ENCODE results near the gene TJP1.

The TJP1 gene

DNA sequence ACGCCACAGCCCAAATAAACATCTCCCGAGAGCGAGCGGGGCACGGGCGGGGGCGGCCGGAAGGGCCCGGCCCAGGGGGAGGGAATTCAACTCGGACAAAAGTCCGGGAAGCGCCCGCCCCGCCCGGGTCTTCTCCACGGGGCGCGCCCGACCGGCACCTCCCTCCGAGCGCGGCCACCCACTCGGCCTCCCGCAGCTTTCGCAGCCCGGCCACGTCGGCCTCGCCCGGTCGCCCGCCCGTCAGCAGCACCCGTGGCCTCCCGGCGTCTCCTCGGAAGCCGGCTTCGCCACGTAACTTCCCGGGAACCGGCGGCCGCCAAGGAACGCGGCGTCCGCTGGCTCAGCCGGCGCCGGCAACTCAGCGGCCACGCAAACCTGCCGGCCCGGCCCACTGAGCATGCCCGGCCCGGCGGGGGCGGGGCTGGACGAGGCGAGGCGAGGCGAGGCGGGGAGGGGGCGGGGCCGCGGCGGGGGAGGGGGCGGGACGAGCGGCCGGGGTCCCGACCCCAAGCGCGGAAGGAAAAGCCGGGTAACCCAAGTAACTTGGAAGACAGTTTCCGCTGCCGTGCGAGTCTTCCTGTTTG, at the start of gene TJP1:
TSS of gene TJP1 (minus strand) at position 369 of the 584 bp plus-strand sequence. CDS start 440 bp downstream, outside the sequence.
- DNase-seq, result no peak

- no peak for DNase-seq
Observed at GRCh38 chr15:29871401-29871800, 49.1 kb upstream of the TJP1 start.

DNA sequence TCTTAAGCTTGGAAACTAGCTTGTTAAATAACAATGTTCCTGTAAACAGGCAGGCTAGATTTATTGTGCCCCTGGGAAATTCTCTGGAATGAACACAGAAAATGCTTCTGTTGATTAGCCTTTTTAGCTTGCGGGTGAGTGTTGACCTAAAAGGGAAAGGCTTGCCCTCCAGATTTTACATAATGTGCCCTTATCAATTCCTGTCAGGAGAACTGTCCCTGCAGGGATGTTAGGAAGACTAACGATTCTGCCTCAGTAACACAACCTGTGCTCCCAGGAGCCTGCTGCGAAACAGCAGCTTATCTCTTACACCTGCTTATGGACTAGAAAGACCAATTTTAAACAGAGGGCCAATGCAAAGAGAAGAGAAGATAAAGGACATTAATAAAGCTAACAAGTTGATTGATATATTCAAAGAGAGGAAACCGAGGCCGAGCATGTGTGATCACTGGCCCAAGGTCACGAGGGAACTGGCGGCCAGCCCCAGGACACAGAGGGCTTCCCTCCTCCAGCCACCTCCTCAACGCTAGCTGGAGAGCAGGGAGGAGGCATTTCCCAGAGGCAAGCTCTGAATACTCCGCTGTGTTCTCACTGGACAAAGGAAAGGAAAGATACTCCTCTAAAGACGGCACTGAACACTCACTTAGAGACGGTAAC, 48.4 kb upstream of the TJP1 start:
- DNase-seq, result no peak

- no peak for DNase-seq
Observed at GRCh38 chr15:29867241-29868000, 45.2 kb upstream of the TJP1 start.

DNA sequence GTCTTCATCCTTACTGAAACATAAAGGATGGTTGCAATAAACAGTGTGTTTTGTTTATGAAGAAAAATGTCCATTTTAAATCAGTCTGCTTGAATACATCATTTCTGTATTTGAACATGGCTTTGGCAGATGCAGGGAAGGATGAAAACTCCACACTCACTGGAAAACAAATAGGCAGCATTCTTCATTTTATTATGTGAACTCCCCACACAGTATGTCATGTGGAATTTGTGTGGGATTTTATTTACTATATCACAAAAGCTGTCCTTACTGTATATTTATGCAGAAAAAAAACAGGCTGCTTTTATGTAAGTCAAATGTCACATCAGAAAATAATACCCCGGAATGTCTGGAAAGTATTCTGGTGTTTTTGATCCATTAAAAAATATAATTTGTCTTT, 44.1 kb upstream of the TJP1 start:
- no peak for DNase-seq

- no peak for DNase-seq
Observed at GRCh38 chr15:29864501-29864900, 42.2 kb upstream of the TJP1 start.

GRCh38 chr15:29863438-29863837, 41.2 kb upstream of the TJP1 start:
- DNase-seq, result no peak

DNA sequence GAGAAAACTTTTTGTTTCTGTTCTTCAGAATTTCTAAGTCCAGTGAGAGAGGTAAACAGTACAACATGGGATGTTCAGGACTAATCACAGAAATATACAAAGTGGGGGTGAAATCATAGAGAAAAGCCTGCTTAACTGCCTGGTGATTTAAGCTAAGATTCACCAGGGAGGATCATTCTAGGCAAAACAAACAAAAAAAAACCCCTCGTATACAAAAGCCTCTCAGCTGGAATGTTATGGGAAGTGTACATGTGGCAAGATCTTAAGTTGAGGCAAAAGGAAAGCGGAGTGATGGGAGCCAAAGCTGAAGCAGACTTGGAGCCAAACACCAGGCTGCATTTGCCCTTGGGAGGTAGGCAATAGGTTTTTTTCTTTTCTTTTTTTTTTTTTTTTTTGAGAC, 40.0 kb upstream of the TJP1 start:
- DNase-seq, result no peak

GRCh38 chr15:29860872-29861271, 38.6 kb upstream of the TJP1 start:
- DNase-seq, result no peak

- DNase-seq, result no peak
Observed at GRCh38 chr15:29859973-29860715, 37.9 kb upstream of the TJP1 start.

DNA sequence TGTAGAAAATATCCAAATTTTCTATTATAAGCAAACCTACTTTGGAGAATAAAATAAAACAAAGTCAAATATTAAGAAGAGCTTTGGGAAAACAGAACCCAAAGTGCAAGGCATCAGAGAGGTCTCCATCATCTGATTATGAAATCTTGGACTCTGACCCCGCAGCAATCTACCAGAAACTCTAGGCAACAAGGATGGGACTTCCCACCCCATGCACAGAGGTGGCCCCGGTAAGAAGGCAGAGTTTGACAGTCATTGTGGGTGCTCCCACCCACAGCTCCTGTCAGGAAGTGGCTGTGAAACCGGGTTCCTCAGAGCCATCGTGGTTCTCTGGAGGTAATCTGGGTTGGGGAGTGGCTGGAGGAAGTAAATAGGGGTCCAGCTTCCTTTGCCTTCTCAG, 37.0 kb upstream of the TJP1 start:
- DNase-seq, result no peak

GRCh38 chr15:29857221-29857789, 35.0 kb upstream of the TJP1 start:
- no peak for DNase-seq

GRCh38 chr15:29854413-29854812, 32.1 kb upstream of the TJP1 start:
- DNase-seq, result no peak

- DNase-seq, result no peak
Observed at GRCh38 chr15:29853211-29853987, 31.1 kb upstream of the TJP1 start.

DNA sequence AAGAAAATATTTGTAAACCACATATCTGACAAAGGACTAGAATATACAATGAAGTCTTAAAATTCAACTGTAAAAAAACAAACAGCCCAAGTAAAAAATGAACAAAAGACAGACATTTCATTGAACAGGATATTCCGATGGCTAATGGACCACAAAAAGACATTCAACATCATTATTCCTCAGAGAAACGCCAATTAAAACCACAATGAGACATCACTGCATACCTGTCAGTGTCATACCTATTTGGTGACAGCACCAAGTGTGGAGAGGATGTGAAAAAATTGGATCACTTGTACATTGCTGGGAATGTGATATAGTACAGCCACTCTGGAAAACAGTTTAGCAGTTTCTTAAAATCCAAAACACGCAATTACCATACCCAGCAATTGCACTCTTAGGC, 29.9 kb upstream of the TJP1 start:
- DNase-seq, result no peak

DNA sequence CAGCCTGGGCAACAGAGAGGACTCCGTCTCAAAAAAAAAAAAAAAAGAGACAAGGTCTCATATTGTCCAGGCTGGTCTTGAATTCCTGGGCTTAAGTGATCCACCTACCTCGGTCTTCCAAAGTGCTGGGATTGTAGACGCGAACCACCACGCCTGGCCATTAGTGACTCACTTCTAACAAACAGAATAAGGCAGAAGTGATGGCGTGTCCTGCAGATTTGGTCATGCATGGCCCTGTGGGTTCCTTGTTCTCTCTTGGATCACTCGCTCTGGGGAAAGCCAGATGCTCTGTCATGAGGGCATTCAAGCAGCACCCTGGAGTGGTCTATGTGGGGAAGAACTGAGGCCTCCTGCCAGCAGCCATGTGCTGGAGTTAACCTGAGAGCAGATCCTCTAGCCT, 27.4 kb upstream of the TJP1 start:
- DNase-seq, result no peak

DNA sequence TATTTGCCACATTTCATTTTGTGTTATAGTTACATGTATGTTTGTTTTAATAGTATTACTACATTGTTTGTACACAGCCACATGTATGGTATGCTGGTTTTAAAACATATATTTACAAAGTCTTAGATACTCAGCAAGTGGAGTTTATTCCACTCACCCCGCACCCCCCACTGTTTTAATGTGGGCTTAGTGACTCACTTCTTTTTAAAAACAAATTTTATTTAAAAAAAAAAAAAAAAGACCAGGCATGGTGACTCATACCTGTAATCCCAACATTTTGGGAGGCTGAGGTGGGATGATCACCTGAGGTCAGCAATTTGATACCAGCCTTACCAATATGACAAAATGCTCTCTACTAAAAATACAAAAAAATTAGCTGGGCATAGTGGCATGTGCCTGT, 26.9 kb upstream of the TJP1 start:
- no peak for DNase-seq

DNA sequence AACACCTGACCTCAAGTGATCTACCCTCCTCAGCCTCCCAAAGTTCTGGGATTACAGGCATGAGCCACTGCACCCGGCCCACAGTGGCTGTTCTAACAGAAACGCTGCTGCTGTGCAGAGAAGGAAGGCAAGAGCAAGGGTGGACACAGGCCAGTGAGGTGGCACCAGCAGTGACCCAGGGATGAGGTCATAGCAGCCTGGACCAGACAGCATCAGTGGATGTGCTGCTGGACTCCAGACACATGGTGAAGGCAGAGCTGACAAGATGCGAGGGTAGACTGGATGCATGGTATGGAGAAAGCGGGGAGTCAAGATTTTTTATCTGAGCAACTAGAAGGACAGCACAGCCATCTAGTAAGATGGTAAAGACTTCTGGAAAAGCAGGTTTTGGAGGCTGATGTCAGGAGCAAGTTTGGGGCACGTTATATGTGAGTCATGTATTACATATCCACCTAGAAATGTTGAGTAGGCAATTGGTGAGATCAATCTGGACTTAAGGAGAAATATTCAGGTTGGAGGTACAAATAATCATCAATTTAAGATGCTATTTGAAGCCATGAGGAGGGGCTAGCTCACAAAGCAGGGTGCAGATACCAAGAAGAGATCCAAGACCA, 22.1 kb upstream of the TJP1 start:
- no peak for DNase-seq

DNA sequence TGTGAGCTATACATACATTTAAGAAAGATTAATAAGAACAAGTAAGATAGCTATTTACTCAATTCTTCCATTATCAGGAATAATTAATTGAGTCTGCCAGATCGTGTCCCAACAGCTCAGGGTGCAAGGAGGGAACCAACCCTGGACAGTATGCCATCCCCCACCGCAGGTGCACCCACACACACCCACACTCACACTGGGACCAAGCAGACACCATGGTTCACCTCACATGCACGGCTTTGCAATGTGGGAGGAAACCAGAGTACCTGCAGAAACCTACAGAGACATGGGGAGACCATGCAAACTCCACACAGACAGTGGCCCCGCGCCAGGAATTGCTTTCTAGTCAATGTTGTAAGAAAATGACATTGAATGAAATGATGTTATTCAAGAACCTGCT, 20.0 kb upstream of the TJP1 start:
- DNase-seq, result no peak

DNA sequence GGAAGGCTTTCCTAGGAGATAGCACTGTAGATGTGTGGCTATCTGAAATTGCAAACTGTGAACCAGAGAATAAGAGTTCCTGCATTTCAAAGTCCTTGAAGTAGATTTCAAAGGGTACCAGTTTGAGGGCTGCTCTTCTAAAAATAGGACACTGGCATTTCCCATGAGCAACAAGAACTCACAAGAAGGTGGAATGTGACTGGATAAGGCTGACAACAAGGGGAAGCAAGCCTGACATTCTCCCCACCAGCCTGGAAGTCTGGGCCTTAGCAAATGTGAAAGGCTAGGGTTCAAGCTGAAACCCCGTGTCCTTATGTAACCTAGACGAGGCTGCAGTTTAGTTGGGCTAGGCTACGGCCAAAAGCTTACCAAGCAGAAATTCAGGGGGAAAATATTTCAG, 18.7 kb upstream of the TJP1 start:
- no peak for DNase-seq

DNA sequence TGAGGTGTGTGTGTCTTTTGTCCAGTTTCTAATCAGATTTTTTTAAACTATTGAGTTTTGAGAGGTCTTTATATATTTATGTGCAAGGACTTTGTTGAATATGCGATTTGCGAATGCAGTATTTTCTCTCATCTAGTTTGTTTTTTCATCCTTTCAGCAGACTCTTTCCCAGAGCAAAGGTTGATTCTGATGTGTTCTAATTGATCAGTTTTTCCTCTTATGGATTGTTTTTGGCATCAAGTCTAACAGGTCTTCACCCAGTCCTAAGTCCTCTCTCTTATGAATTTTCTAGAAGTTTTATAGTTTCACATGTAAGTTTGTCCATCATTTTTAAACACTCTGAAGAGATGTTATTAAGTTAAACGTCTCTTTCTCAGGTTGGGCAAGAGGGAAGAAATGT, 17.8 kb upstream of the TJP1 start:
- no peak for DNase-seq
